Ovary (tissue), 9 donors: ENCODE data around the gene PTPN14. TPM values are rescaled to one million over a fixed set of nuclear protein-coding genes. Genes with fewer than 3 reads are reported as not detected.
"Not testable (repeated sequence)": the region's sequence is repeated elsewhere in the genome, so short reads cannot be mapped to it uniquely, and the experiment has no call there.

ENCODE experiments used
- DNase-seq, 5 donors: peaks; one replicate each; pipeline ENCODE4 v3.0.0-alpha.2; 2019 to 2020
- H3K27ac ChIP-seq, 2 donors: fragments of 200-600 bp; one replicate each; pipeline versions ENCODE4 v1.5.1 to v1.8.0; 2019 to 2022
- H3K27me3 ChIP-seq: fragments of 200-600 bp; one replicate; pipeline ENCODE4 v1.8.0; 2022
- H3K36me3 ChIP-seq: fragments of 200-600 bp; sonication (generic); one replicate; pipeline ENCODE4 v1.5.1; 2019
- H3K4me1 ChIP-seq: one replicate; pipeline ENCODE4 v1.8.1; 2013; ENCODE audit warnings: mild to moderate bottlenecking, moderate library complexity; ENCODE audit not compliant: insufficient read depth
- H3K4me3 ChIP-seq: fragments of 200-600 bp; sonication (generic); one replicate; pipeline ENCODE4 v1.5.1; 2017
- H3K9me3 ChIP-seq, 2 donors: fragments of 200-600 bp in 1 of 2; sonication (generic) in 1 of 2; one replicate each; pipeline versions ENCODE4 v1.5.1 to v1.8.1; 2013 to 2019; ENCODE audit warnings: mild to moderate bottlenecking in 1 of 2, moderate library complexity in 1 of 2
- EP300 ChIP-seq: sonication (generic); formaldehyde crosslinking; IDR thresholded peaks from one replicate; pipeline ENCODE4 v1.6.1; 2017; ENCODE audit warnings: antibody characterized with exemption
- POLR2A ChIP-seq: fragments of 450-650 bp; IDR thresholded peaks from one replicate; pipeline ENCODE4 v1.6.1; 2017; ENCODE audit warnings: antibody characterized with exemption, mild to moderate bottlenecking, moderate library complexity
- WGBS, 3 donors: extraction: QIAGEN DNeasy Blood & Tissue Kit in 1 of 3; methylation state at CpG; one replicate each; pipeline versions ENCODE4 v1.1.5 to v1.1.7; 2013 to 2017; 5-methylcytosine and 5-hydroxymethylcytosine counted together
- intact Hi-C, 4 donors: fragments of 100-400 bp; cut with DNase I; formaldehyde crosslinking; loops; one replicate each; pipeline versions ENCODE4 v1.11.0 to v1.15.1; 2022 to 2023
- polyA plus RNA-seq, 2 donors: library from polyadenylated mRNA; stranded (reverse); fragments of 200-250 nt in 1 of 2; fragments of 350-450 nt in 1 of 2; fragmentation: Illumina TruSeq in 1 of 2; extraction: RNeasy Lipid Tissue Mini Kit (QIAGEN cat#74804) in 1 of 2; gene quantifications; one replicate each; pipeline ENCODE4 v1.2.3, GENCODE V29; 2013 to 2014
- total RNA-seq, 7 donors: library from RNA; depleted of rRNA in 2 of 7; stranded (reverse); fragments of >200 nt in 2 of 7; fragmentation: NEBNext Ultra II Directional in 3 of 7; extraction: Animal tissue kit (Norgen Biotek cat#: 25700) in 3 of 7; gene quantifications; one replicate each; pipeline versions ENCODE4 v1.1.0 to v1.2.4, GENCODE V29; 2016 to 2023
- TF ChIP-seq, protein P1 (sequence below), 3 donors: fragments of 450-650 bp in 2 of 3; fragments of 200-600 bp in 1 of 3; IDR thresholded peaks; one replicate each; pipeline versions ENCODE4 v1.5.1 to v1.8.0; 2016 to 2022; ENCODE audit warnings: antibody characterized with exemption in 3 of 3, mild to moderate bottlenecking in 1 of 3
- donor health status: DM: no; HTN: no; CAD: no; lungs with moderate emphysema.
- donor health status: DM: no; HTN: no; CAD: no.
- donor health status: Bipolar disorder and iron deficiency.
- donor health status: DM: yes; HTN: yes; CAD: no.
- donor health status: DM: no; HTN: no; CAD: no.
- donor health status: DM: yes; HTN: yes; CAD: no.

PTPN14 gene
- total and polyA plus RNA-seq, 9 donors = 7.6 to 68.9 (median 41.1) TPM

GRCh38 chr1:214510477-214510876 lies 40.9 kb downstream of the PTPN14 start:
- no peaks in the 10 kb centered on the region for H3K9me3 ChIP-seq
- H3K27ac ChIP-seq = no peak overlapping the region
- TF ChIP-seq POLR2A (no peak), EP300 (no peak)
- TF ChIP-seq, protein P1, sequence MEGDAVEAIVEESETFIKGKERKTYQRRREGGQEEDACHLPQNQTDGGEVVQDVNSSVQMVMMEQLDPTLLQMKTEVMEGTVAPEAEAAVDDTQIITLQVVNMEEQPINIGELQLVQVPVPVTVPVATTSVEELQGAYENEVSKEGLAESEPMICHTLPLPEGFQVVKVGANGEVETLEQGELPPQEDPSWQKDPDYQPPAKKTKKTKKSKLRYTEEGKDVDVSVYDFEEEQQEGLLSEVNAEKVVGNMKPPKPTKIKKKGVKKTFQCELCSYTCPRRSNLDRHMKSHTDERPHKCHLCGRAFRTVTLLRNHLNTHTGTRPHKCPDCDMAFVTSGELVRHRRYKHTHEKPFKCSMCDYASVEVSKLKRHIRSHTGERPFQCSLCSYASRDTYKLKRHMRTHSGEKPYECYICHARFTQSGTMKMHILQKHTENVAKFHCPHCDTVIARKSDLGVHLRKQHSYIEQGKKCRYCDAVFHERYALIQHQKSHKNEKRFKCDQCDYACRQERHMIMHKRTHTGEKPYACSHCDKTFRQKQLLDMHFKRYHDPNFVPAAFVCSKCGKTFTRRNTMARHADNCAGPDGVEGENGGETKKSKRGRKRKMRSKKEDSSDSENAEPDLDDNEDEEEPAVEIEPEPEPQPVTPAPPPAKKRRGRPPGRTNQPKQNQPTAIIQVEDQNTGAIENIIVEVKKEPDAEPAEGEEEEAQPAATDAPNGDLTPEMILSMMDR (IDR thresholded peaks at IDR 0.05) = no peak
- no peak for DNase-seq
- peaks cover 4% of the 10 kb centered on the region for H3K4me1 ChIP-seq
- no peak overlapping the region for H3K4me3 ChIP-seq
- H3K27me3 ChIP-seq = no peaks in the 10 kb centered on the region
- H3K36me3 ChIP-seq = no peaks in the 10 kb centered on the region
- intact Hi-C loops = no loop called here

DNA sequence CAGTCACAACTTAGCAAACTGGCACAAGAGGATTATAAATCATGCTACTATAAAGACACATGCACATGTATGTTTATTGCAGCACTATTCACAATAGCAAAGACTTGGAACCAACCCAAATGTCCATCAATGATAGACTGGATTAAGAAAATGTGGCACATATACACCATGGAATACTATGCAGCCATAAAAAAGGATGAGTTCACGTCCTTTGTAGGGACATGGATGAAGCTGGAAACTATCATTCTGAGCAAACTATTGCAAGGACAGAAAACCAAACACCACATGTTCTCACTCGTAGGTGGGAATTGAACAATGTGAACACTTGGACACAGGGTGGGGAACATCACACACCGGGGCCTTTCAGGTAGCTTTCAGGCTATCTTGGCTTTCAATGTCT lies 41.8 kb downstream of the PTPN14 start:
- WGBS, 3 donors = 93 to 98% (median 98%) methylated on average over 3 of the region's 3 CpGs
- intact Hi-C loops = not testable (repeated sequence)

DNA sequence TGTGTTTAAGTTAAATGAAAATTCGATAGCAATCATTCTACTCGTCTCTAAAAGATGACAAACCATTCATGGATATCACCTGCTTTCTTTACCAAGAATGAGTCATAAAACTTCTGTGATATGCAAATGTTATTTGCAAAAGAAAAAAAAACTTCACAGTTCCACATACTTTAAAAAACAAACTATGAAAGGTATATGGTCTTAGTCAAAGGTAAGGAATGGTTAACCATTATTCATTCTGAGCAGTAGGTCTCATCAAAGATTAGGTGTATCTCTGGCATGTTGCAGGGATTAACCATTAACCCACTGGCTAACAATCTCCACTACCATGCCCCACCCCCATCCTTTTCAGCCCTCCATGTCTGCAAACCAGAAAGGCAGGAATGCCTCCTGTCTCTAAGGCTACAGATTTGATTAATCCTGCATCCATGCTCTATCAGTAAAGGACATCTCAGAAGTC lies 44.4 kb downstream of the PTPN14 start:
- Histone ChIP-seq H3K36me3 (no peaks in the 10 kb centered on the region), H3K4me1 (peaks cover 4% of the 10 kb centered on the region), H3K4me3 (no peak overlapping the region), H3K27me3 (no peaks in the 10 kb centered on the region), H3K27ac (no peak overlapping the region), H3K9me3 (no peaks in the 10 kb centered on the region)
- DNase-seq = no peak
- intact Hi-C loops = no loop called here
- 60 to 69% (median 66%) methylated on average over 2 of the region's 2 CpGs for WGBS, 3 donors
- TF ChIP-seq POLR2A (no peak), EP300 (no peak)
- TF ChIP-seq, protein P1 (IDR thresholded peaks at IDR 0.05) = no peak

More for the DNA sequence above, 41.8 kb downstream of the PTPN14 start:
- H3K36me3 ChIP-seq, H3K4me3 ChIP-seq, H3K4me1 ChIP-seq, H3K27ac ChIP-seq, DNase-seq, H3K27me3 ChIP-seq, H3K9me3 ChIP-seq: not testable (repeated sequence)

GRCh38 chr1:214505134-214505533 lies 46.3 kb downstream of the PTPN14 start:
- H3K36me3 ChIP-seq = no peaks in the 10 kb centered on the region
- 50 to 82% (median 62%) methylated on average over 8 of the region's 8 CpGs for WGBS, 3 donors
- H3K4me3 ChIP-seq = no peak overlapping the region
- no peaks in the 10 kb centered on the region for H3K27me3 ChIP-seq
- no peak for TF ChIP-seq EP300
- TF ChIP-seq POLR2A = no peak
- TF ChIP-seq, protein P1 (IDR thresholded peaks at IDR 0.05) = no peak
- intact Hi-C loops = no loop called here
- peaks cover 4% of the 10 kb centered on the region for H3K4me1 ChIP-seq
- no peaks in the 10 kb centered on the region for H3K9me3 ChIP-seq
- peak in 1 of 5 donors; percentile 33 for DNase-seq
- no peak overlapping the region for H3K27ac ChIP-seq

- H3K27me3 ChIP-seq = no peaks in the 10 kb centered on the region
- H3K27ac ChIP-seq = no peak overlapping the region
- intact Hi-C loops = no loop called here
- no peak for DNase-seq
- H3K4me1 ChIP-seq = peaks cover 4% of the 10 kb centered on the region
- H3K9me3 ChIP-seq = no peaks in the 10 kb centered on the region
- TF ChIP-seq EP300 (no peak), POLR2A (no peak)
- TF ChIP-seq, protein P1 (IDR thresholded peaks at IDR 0.05) = no peak
- H3K4me3 ChIP-seq = no peak overlapping the region
- 95 to 98% (median 97%) methylated on average over 5 of the region's 5 CpGs for WGBS, 3 donors
- H3K36me3 ChIP-seq = no peaks in the 10 kb centered on the region
These were observed 47.1 kb downstream of the PTPN14 start for GRCh38 chr1:214504330-214504729.
